ENCODE results near the gene BRINP2.

DNA sequence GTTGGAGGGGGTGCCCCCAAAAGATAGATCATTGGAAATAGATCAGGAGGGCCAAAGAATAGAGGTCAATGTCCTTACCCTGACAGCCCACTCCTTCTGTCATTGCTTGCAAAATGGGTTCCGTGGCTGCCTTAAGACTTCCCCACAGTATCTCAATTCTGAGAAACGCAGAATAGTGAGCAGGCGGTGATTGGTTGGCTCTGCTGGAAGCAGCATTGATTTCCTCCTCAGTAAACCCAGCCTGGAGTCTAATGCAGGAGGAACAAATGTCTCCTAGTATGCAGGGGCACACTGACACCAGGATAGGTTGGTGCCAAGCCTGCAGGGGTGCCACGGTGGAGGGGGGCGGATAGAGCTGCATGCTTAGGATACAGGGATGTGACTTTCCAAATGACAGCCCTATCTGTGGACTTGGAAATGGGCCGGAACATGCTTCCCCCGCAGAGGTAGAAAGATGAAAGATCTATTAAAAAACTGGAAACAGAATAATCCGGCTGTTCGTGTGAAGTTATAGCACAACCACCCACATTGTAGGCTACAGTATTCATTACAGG lies 76.9 kb downstream of the BRINP2 start:
- TF ChIP-seq CTCF (IDR thresholded peaks at IDR 0.05) (no peak), POLR2A (IDR thresholded peaks at IDR 0.05) (no peak)

All from thyroid gland (tissue), 4 donors.